Choroid plexus epithelial cell (primary cell): ENCODE measurements around the gene ZNF532.

Experiments
- DNase-seq: peaks from one replicate; pipeline ENCODE4 v3.0.0-alpha.2; 2010; ENCODE audit warnings: low read depth
- H3K4me3 ChIP-seq: 2 replicates; pipeline ENCODE4 v1.5.1; 2011; ENCODE audit warnings: low read depth, mild to moderate bottlenecking, control low read depth, low read length, moderate library complexity
- TF ChIP-seq, protein P1 (sequence below): conservative IDR thresholded peaks from 2 replicates; pipeline ENCODE4 v1.5.1; 2011; ENCODE audit warnings: low read depth, mild to moderate bottlenecking, control low read depth, inconsistent platforms, low read length, moderate library complexity

Gene ZNF532

GRCh38 chr18:58927659-58928058 is 63.0 kb downstream of the ZNF532 start:
- DNase-seq = no peak
- no peak overlapping the region for H3K4me3 ChIP-seq
- TF ChIP-seq, protein P1, sequence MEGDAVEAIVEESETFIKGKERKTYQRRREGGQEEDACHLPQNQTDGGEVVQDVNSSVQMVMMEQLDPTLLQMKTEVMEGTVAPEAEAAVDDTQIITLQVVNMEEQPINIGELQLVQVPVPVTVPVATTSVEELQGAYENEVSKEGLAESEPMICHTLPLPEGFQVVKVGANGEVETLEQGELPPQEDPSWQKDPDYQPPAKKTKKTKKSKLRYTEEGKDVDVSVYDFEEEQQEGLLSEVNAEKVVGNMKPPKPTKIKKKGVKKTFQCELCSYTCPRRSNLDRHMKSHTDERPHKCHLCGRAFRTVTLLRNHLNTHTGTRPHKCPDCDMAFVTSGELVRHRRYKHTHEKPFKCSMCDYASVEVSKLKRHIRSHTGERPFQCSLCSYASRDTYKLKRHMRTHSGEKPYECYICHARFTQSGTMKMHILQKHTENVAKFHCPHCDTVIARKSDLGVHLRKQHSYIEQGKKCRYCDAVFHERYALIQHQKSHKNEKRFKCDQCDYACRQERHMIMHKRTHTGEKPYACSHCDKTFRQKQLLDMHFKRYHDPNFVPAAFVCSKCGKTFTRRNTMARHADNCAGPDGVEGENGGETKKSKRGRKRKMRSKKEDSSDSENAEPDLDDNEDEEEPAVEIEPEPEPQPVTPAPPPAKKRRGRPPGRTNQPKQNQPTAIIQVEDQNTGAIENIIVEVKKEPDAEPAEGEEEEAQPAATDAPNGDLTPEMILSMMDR = no peak

DNA sequence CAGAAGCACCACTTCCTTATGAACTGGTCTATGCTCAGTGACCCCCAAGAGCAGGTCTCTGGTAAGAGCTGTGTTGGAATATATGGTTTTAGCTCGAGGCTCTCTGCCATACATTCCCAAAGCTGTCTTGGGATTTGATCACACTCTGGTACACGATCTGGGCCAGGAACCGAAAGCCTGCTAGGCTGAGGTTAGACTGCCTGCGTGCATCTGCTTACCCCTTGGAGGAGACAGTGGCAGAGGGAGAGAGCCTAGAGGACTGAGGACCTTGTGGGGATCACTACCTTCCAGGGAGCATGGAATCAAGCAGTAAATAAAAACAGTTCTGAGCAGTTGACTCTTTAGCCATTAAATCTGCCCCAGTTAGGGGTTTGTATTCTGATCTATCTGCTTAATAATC is 63.7 kb downstream of the ZNF532 start:
- TF ChIP-seq, protein P1 = no peak
- no peak overlapping the region for H3K4me3 ChIP-seq
- no peak for DNase-seq

DNA sequence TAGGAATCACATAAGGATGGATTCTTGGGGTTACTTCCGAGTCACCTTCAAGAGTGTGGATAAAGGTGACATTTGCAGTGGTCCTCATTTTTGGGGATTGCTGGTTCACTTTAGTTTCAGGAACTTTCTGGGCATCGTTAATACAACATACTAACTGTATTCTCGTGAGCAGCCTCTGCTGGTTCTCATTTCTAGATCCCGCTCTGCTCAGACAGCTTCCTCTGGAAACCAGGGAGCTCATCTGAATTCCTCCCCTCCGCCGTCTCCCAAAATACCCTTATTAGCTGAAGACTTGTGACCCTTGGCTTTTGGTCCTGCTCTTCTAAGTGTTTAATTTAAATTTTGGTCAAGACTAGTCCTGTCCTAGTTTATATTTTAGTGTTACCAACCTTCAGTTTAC is 64.5 kb downstream of the ZNF532 start:
- no peak overlapping the region for H3K4me3 ChIP-seq
- TF ChIP-seq, protein P1 = no peak
- DNase-seq = no peak

DNA sequence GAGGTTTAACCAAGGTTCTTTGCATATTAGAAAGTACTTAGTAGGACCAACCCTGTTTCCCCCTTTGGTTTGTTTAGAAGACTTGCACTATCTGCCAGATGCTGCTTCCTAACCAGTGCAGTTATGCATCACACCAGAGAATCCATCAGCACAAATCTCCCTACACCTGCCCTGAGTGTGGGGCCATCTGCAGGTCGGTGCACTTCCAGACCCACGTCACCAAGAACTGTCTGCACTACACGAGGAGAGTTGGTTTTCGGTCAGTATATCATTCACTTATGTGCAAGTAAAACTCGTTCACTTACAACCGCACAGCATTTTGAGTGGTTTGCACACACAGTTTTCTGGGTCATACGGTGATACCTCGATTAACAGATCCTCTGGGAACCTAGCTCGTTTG is 69.7 kb downstream of the ZNF532 start:
- no peak for DNase-seq
- TF ChIP-seq, protein P1 = no peak
- H3K4me3 ChIP-seq = no peak overlapping the region

DNA sequence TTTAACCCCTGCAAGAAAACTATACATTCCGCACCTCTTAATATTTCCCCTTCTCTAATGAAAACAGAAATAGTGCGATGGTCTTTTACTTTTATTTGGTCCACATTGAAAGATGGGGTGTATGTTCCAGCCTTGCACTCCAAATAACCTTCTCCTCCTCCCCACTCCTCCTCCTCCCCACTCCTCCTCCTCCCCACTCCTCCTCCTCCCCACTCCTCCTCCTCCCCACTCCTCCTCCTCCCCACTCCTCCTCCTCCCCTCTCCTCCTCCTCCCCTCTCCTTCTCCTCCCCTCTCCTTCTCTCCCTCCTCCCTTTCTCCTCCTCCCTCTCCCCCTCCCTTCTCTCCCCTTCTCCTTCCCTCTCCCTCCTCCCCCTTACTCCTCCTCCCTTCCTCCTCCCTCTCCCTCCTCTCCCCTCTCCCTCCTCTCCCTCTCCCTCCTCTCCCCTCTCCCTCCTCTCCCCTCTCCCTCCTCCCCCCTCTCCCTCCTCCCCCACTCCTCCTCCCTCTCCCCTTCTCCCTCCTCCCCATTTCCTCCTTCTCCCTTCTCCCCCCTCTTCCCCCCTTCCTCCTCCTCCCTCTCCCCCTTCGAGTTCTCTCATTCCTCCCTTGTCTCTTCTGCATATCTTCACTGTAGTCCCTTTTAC is 70.4 kb downstream of the ZNF532 start:
- no peak overlapping the region for H3K4me3 ChIP-seq
- TF ChIP-seq, protein P1 = no peak
- no peak for DNase-seq

- TF ChIP-seq, protein P1 = no peak
- no peak overlapping the region for H3K4me3 ChIP-seq
- DNase-seq = peak; percentile 74
Observed at GRCh38 chr18:58937071-58937886, 72.6 kb downstream of the ZNF532 start.
